Activated CD8-positive, alpha-beta memory T cell treated with anti-CD3 and anti-CD28 coated beads, Interleukin-2, amount 50 U/mL, for 24 hours (primary cell): ENCODE results near the gene NHLRC1.

Experiments
- DNase-seq: peaks from one replicate; pipeline ENCODE4 v3.0.0-alpha.2; 2020; ENCODE audit errors: extremely low read depth

Gene NHLRC1

DNA sequence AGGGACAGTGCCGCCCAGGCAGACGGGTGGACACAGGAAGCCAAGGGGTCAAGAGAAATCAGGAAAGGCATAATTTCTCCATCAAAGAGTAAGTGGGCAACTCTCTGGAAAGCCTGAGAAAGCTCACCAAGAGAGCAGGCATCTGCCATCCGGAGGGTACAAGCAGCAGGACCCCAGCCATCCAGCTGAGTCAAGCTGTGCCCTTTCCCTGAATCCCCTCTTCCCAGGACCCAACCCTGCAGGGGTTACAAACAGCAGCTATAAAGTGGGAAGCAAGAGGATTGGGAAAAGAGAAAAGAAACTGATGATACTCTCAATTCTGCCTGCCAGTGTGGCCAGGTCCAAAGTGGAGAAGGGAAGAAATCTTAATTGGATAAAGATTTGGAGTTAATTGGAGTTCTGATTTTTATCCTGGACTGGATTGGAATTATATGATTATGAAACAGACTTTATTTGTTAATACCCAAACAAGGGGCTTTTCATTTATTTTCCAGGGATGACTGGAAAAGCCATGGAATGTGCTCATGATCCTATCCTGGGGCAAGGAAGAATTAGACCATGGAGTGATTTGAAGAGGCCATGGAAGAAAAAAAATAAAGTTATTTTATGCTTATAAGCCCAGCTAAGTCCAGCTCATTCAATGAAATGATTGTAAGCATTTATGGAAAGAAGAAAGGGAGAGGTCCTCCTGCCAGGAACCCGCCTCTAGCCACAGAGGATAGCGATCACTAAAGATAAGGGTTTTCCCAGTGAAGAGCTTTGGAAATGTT lies 34.9 kb downstream of the NHLRC1 start:
- DNase-seq = no peak

DNA sequence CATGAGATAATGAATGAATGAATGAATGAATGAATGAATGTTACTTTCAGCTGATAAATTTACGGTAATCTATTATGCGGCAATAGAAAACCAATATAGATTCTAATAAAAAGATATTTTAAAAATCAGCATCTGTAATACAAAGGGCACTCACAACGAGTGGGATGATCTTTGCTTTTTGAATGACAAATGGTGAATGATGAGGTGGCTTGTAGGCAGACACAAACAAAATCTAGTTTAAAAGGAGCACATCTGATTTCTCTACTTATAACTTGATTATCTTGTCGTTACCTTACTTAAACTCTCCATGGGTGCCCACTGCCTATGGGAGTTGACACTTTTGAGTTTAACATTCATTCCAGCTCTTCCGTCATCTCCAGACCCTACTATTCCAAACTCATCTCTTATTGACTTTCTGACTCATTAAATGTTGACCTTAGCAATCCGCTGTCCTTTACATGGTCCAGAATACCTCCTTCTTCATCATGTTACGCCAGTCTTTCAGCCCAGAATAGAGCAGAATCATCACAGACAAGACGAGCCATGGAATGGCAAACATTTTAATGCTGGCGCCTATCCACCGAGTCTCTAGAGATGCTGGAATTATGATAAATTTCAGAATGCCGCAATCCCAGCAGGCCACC lies 41.3 kb downstream of the NHLRC1 start:
- DNase-seq = no peak

DNA sequence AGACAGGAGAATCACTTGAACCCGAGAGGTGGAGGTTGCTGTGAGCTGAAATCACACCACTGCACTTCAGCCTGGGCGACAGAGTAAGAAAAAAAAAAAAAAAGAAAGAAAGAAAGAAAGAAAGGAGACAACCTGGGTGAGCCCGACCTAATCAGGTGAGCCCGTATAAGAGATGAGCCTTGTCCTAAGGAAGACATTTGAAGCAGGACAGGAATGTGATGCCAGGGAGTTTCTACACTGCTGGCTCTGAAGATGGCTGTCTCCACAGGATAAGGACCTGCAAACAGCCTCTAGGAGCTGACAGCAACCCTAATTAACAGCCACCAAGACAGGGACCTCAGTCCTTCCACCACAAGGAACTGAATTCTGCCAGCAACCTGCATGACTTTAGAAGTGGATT lies 41.9 kb downstream of the NHLRC1 start:
- no peak for DNase-seq

DNA sequence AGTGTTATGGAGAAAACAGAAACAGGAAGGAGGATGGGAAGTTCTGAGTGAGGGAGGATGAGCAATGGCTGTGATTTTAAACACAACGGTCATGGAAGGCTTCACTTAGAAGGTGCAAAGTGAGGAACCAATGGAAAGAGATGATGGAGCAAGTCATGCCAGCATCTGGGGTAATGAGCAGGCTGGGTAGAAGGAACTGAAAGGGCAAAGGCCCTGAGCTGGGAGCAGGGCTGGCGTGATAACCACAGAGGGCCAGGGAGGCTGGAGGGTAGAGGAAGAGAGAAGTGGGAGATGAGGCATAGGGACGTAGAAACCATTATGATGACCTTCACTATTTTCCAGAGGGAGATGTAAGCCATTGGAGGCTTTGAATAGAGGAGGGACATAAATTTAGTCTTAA lies 43.6 kb downstream of the NHLRC1 start:
- no peak for DNase-seq

GRCh38 chr6:18076231-18076630 lies 46.2 kb downstream of the NHLRC1 start:
- no peak for DNase-seq

- no peak for DNase-seq
Observed at GRCh38 chr6:18072841-18073240, 49.6 kb downstream of the NHLRC1 start.

- no peak for DNase-seq
Observed at GRCh38 chr6:18070486-18070885, 52.0 kb downstream of the NHLRC1 start.
